Endothelial cell of umbilical vein (primary cell): ENCODE measurements around the gene LHFPL2. TPM values are rescaled to one million over a fixed set of nuclear protein-coding genes. Genes with fewer than 3 reads are reported as not detected.

Source experiments
- BruUV-seq: library from RNA; stranded (reverse); fragments of 400-500 nt; replicated peaks from 2 replicates; lab custom pipeline; 2021; lab: Mats Ljungman, UMichigan
- CTCF ChIA-PET: fragments of 300-600, 350-600 bp; sonication (Branson Sonifier 250); formaldehyde crosslinking; loops from one replicate; lab custom pipeline; 2021; ENCODE audit warnings: antibody characterized with exemption, inconsistent platforms; lab: Charles Lee
- POLR2A ChIA-PET: fragments of 300-600, 350-600 bp; sonication (Branson Sonifier 250); formaldehyde crosslinking; loops from one replicate; lab custom pipeline; 2021; ENCODE audit warnings: antibody characterized with exemption, inconsistent platforms; lab: Charles Lee
- DNase-seq: peaks from one replicate; pipeline ENCODE4 v3.0.0-alpha.2; 2011; ENCODE audit warnings: low read depth, low spot score
- FAIRE-seq: peaks from 2 replicates; lab custom pipeline; 2011; peaks lifted over from hg19 to GRCh38; lab: Jason Lieb, UNC
- H2AFZ ChIP-seq: 2 replicates; pipeline ENCODE4 v1.6.0; 2012; ENCODE audit warnings: low read depth, low read length, control low read depth, inconsistent platforms
- H3K27ac ChIP-seq: 2 replicates; pipeline ENCODE4 v1.5.1; 2011; ENCODE audit warnings: low read depth, mild to moderate bottlenecking, control low read depth, low read length, moderate library complexity; ENCODE audit not compliant: insufficient read depth
- H3K27me3 ChIP-seq, 2 experiments: 2 replicates each; pipeline versions ENCODE4 v1.6.0 to v1.6.1; 2011; ENCODE audit warnings: low read length in 2 of 2, mixed read lengths in 1 of 2; ENCODE audit not compliant: control insufficient read depth in 2 of 2, insufficient read depth in 2 of 2
- H3K36me3 ChIP-seq, 2 experiments: 2 replicates in 1 of 2; 3 replicates in 1 of 2; pipeline ENCODE4 v1.5.1; 2011; ENCODE audit warnings: low read length in 2 of 2, mild to moderate bottlenecking in 1 of 2, moderate library complexity in 1 of 2; ENCODE audit not compliant: control insufficient read depth in 2 of 2, insufficient read depth in 2 of 2; ENCODE audit errors: extremely low read depth in 1 of 2
- H3K4me1 ChIP-seq: 3 replicates; pipeline ENCODE4 v1.5.1; 2011; ENCODE audit warnings: mild to moderate bottlenecking, low read length; ENCODE audit not compliant: control insufficient read depth, insufficient read depth; ENCODE audit errors: extremely low read depth
- H3K4me2 ChIP-seq: 2 replicates; pipeline ENCODE4 v1.6.1; 2011; ENCODE audit warnings: low read length, control low read depth, mixed read lengths; ENCODE audit not compliant: insufficient read depth
- H3K4me3 ChIP-seq, 3 experiments: fragments of 200-600 bp in 1 of 3; sonication (generic), shearing (Covaris generic) in 1 of 3; replicated peaks in 1 of 3; 2 replicates each; pipeline ENCODE4 v1.5.1; 2011 to 2016; ENCODE audit warnings: control low read depth in 3 of 3, low read length in 3 of 3, mild to moderate bottlenecking in 2 of 3, inconsistent platforms in 1 of 3, low read depth in 1 of 3, moderate library complexity in 1 of 3; ENCODE audit not compliant: insufficient read depth in 1 of 3
- H3K79me2 ChIP-seq: 2 replicates; pipeline ENCODE4 v1.6.0; 2012; ENCODE audit warnings: low read length, inconsistent platforms; ENCODE audit not compliant: control insufficient read depth, insufficient read depth
- H3K9ac ChIP-seq: replicated peaks from 2 replicates; pipeline ENCODE3; 2011; ENCODE audit warnings: low read length, control low read depth; ENCODE audit not compliant: insufficient read depth; ENCODE audit errors: extremely low read depth
- H3K9me1 ChIP-seq: replicated peaks from 3 replicates; pipeline ENCODE4 v1.6.0; 2011; ENCODE audit warnings: mild to moderate bottlenecking, low read length; ENCODE audit not compliant: control insufficient read depth, insufficient read depth; ENCODE audit errors: extremely low read depth
- H3K9me3 ChIP-seq: replicated peaks from 2 replicates; pipeline ENCODE4 v1.5.1; 2012; ENCODE audit warnings: low read length, inconsistent platforms; ENCODE audit not compliant: control insufficient read depth, insufficient read depth
- H4K20me1 ChIP-seq: replicated peaks from 2 replicates; pipeline ENCODE3; 2011; ENCODE audit warnings: mild to moderate bottlenecking, low read length; ENCODE audit not compliant: control insufficient read depth, insufficient read depth; ENCODE audit errors: extremely low read depth
- EZH2 ChIP-seq: IDR thresholded peaks from 2 replicates; pipeline ENCODE4 v1.6.1; 2012; ENCODE audit warnings: borderline replicate concordance, low read depth, mild to moderate bottlenecking, moderate library complexity, low read length, inconsistent platforms; ENCODE audit not compliant: severe bottlenecking
- FOS ChIP-seq: IDR thresholded peaks from 2 replicates; pipeline ENCODE4 v1.6.1; 2011; ENCODE audit warnings: mild to moderate bottlenecking, low read length, moderate library complexity, borderline replicate concordance; ENCODE audit not compliant: insufficient read depth
- GATA2 ChIP-seq: IDR thresholded peaks from 2 replicates; pipeline ENCODE4 v1.7.0; 2011; ENCODE audit warnings: low read depth, mild to moderate bottlenecking, moderate library complexity, mixed read lengths, low read length; ENCODE audit not compliant: insufficient read length, insufficient read depth
- MYC ChIP-seq: IDR thresholded peaks from one replicate; pipeline ENCODE4 v1.6.1; 2011; ENCODE audit warnings: mild to moderate bottlenecking, low read depth, low read length
- dilution Hi-C: fragments of 300-500 bp; cut with MboI; formaldehyde crosslinking; loops from one replicate; pipeline ENCODE4 v1.15.0; 2019; ENCODE audit warnings: low sequenced_read_pairs; ENCODE audit not compliant: extremely low pct_ligation_motif_present
- intact Hi-C: fragments of 100-400 bp; cut with micrococcal nuclease; formaldehyde crosslinking; loops from one replicate; pipeline ENCODE4 v1.10.0; 2022
- polyA plus RNA-seq, 4 experiments: library from polyadenylated mRNA; depleted of rRNA in 3 of 4; stranded (reverse) in 3 of 4; unstranded in 1 of 4; fragments of >200 nt; gene quantifications; 2 replicates each; pipeline versions ENCODE4 v1.2.1 to v1.2.3, GENCODE V29; 2011 to 2012; ENCODE audit warnings: missing spikeins in 1 of 4
- total RNA-seq: library from RNA; stranded (reverse); gene quantifications from 2 replicates; pipeline ENCODE4 v1.2.3, GENCODE V29; 2021

LHFPL2 gene
- total and polyA plus RNA-seq, 2 donors (not counting 3 experiments of a cell fraction or from before 2014, with no cell fraction given): 9.6 to 36.3 TPM

- dilution Hi-C loops (no loop called here), intact Hi-C loops (no loop called here)
- BruUV-seq: no TSS peak
- no peaks in the 10 kb centered on the region for H3K27me3 ChIP-seq
- H3K9me1 ChIP-seq: no peaks in the 10 kb centered on the region
- H3K79me2 ChIP-seq: no peaks in the 10 kb centered on the region
- H3K9ac ChIP-seq: no peak overlapping the region
- H3K36me3 ChIP-seq: peaks cover 0 to 5% of the 10 kb centered on the region in 2 experiments
- no peaks in the 10 kb centered on the region for H4K20me1 ChIP-seq
- no peak overlapping the region for H3K4me3 ChIP-seq
- no peaks in the 10 kb centered on the region for H3K4me1 ChIP-seq
- no peaks in the 10 kb centered on the region for H3K9me3 ChIP-seq
- H3K4me2 ChIP-seq: no peak overlapping the region
- H3K27ac ChIP-seq: no peak overlapping the region
- no peak for TF ChIP-seq MYC
- TF ChIP-seq FOS: peak; percentile 6
- no peak overlapping the region for H2AFZ ChIP-seq
- POLR2A ChIA-PET: no interaction called here
- FAIRE-seq (no peak), DNase-seq (no peak)
- CTCF ChIA-PET: interaction anchor here (0.7 to 1.5 kb wide), 4 partner anchors 11 to 71 kb away, joined by 3 to 5 read pairs (median 4); no protein-coding TSS in a partner anchor
These were observed 103.9 kb downstream of the LHFPL2 start for GRCh38 chr5:78544561-78545201.

GRCh38 chr5:78543916-78544315 is 104.7 kb downstream of the LHFPL2 start:
- BruUV-seq: no TSS peak
- Histone ChIP-seq H3K27ac (no peak overlapping the region), H3K4me2 (no peak overlapping the region), H3K36me3 (peaks cover 0 to 5% of the 10 kb centered on the region in 2 experiments), H3K9me3 (no peaks in the 10 kb centered on the region), H4K20me1 (no peaks in the 10 kb centered on the region), H3K27me3 (no peaks in the 10 kb centered on the region), H3K4me3 (no peak overlapping the region), H3K9me1 (no peaks in the 10 kb centered on the region), H3K9ac (no peak overlapping the region), H3K79me2 (no peaks in the 10 kb centered on the region), H3K4me1 (no peaks in the 10 kb centered on the region), H2AFZ (no peak overlapping the region)
- FAIRE-seq: no peak
- ChIA-PET CTCF (interaction anchor here (1.0 to 1.5 kb wide), 3 partner anchors 10 to 39 kb away, joined by 4 to 5 read pairs (median 5); no protein-coding TSS in a partner anchor), POLR2A (no interaction called here)
- intact Hi-C loops (no loop called here), dilution Hi-C loops (no loop called here)
- DNase-seq: no peak
- TF ChIP-seq EZH2 (no peak), GATA2 (no peak), FOS (no peak)
